A549 treated with DMSO at 1 μM for 4 hours (cell line): ENCODE measurements around the gene CYP4B1. TPM values are rescaled to one million over a fixed set of nuclear protein-coding genes. Genes with fewer than 3 reads are reported as not detected.

Experiments
- total RNA-seq: library from RNA; stranded (reverse); fragments of 200-300 nt; extraction: Qiagen RNA extraction; gene quantifications from 5 replicates; pipeline ENCODE4 v1.2.3, GENCODE V29; 2022; ENCODE audit warnings: low read depth

The CYP4B1 gene
- total RNA-seq = not detected in 5 replicates

GRCh38 chr1:46798810-46799209 is at the start of gene CYP4B1:
CYP4B1 (plus strand) TSS chr1:46799046; CDS start chr1:46799082, 36 bp downstream.

Other genes with a start within 250 kb of the CYP4B1 start
- not detected in 5 replicates for gene KNCN, start 247.4 kb upstream of the CYP4B1 start, total RNA-seq
- gene MKNK1, start 194.8 kb upstream of the CYP4B1 start, total RNA-seq = 16.5 to 20.6 TPM (median 18.8 TPM) in 5 replicates
- 4.1 to 5.1 TPM (median 4.5 TPM) in 5 replicates for gene MOB3C, start 182.2 kb upstream of the CYP4B1 start, total RNA-seq
- 32.1 to 37.9 TPM (median 35.0 TPM) in 5 replicates for gene ATPAF1, start 130.7 kb upstream of the CYP4B1 start, total RNA-seq
- 0.16 TPM in 1 of 5 replicates, not detected in the others for gene TEX38, start 127.2 kb upstream of the CYP4B1 start, total RNA-seq
- 22.5 to 31.6 TPM (median 27.8 TPM) in 5 replicates for gene EFCAB14, start 79.9 kb upstream of the CYP4B1 start, total RNA-seq
- not detected in 5 replicates for gene CYP4A11, start 142.4 kb downstream of the CYP4B1 start, total RNA-seq
- gene CYP4X1, start 224.6 kb downstream of the CYP4B1 start, total RNA-seq = 0.03 to 0.05 TPM in 2 of 5 replicates, not detected in the others